Mesenteric fat pad (tissue), 1 donor: ENCODE results near the gene PCLAF. TPM values are rescaled to one million over a fixed set of nuclear protein-coding genes. Genes with fewer than 3 reads are reported as not detected.
"Not testable (repeated sequence)": the region's sequence is repeated elsewhere in the genome, so short reads cannot be mapped to it uniquely, and the experiment has no call there.

ENCODE experiments used
- DNase-seq: peaks from one replicate; pipeline ENCODE4 v3.0.0-alpha.2; 2020; ENCODE audit warnings: low spot score
- long read RNA-seq: library from polyadenylated mRNA; unstranded; transcript quantifications from one replicate; pipeline ENCODE4 v2.0.0, GENCODE V29; 2020
- total RNA-seq: library from RNA; stranded (reverse); fragmentation: NEBNext Ultra II Directional; extraction: Animal tissue kit (Norgen Biotek cat#: 25700); gene quantifications from one replicate; pipeline ENCODE4 v1.2.1, GENCODE V29; 2021
- donor health status: DM: yes; HTN: yes; CAD: no.

Gene PCLAF
- total RNA-seq: 0.35 TPM
- long read RNA-seq: 0 reads

DNA sequence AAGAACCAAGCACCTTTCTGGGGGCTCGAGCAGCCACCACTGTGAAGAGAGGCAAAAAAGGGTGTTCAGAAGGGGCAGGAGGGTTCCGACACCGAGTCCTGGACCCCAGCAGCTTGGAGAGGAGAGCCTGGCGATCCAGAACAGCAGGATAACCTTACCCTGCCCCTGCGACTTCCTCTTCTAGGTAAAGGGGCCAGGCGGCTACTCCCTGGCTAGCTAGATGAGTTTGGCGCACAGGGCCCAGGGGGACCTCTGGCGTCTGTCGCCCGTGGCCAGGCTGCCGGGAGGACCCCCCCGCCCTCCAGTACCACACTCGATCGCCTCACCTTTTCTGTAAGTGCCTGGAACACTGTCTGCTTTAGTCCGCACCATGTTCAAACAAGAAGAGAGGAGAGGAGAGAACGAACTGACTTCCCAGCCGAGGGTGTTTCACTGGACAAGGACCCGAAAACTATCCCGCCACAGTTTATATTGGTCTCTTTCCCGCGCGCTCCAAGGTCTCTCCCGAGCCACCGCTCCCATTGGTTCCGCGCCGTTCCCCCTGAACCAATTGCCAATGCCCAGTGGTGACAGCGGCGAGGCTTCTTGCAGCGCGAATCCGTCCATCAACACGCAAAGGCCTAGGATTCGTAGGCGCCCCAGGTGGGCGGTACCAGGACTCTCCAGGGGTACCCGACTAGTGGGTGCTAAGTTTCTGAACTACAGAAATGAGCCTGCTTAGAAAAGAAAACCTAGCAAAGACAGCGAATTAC, at the start of gene PCLAF:
Gene PCLAF, minus strand, starts transcription at position 442 of the 752 bp plus-strand sequence. Its CDS starts 70 bp downstream, at position 372.
- DNase-seq: peak; percentile 96

- no peak for DNase-seq
Measured at GRCh38 chr15:64430000-64430735, 48.9 kb upstream of the PCLAF start.

GRCh38 chr15:64429448-64429847, 48.2 kb upstream of the PCLAF start:
- DNase-seq: no peak

DNA sequence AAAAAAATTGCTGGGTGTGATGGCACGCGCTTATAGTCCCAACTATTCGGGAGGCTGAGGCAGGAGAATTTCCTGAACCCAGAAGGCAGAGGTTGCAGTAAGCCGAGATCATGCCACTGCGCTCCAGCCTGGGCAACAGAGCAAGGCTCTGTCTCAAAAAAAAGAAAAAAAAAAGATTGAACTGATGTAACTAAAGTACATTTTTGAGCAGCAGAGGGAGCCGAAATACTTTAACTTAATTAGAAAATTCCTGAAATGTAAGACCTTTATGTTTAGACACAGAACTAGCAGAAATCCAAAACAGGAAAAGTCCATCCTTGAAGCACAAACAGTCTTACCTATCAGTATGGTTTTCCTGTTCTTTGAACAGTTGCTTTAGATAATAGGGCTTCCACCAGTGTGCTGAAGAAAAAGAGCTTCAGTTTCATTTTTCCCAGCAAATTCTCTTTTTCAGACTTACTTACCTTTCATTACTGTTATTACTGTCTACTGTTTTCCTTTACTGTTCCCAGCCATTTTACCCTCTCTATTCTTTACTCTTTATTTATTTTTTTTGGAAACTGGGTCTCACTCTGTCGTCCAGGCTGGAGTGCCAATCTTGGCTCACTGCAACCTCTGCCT, 45.7 kb upstream of the PCLAF start:
- DNase-seq: no peak

DNA sequence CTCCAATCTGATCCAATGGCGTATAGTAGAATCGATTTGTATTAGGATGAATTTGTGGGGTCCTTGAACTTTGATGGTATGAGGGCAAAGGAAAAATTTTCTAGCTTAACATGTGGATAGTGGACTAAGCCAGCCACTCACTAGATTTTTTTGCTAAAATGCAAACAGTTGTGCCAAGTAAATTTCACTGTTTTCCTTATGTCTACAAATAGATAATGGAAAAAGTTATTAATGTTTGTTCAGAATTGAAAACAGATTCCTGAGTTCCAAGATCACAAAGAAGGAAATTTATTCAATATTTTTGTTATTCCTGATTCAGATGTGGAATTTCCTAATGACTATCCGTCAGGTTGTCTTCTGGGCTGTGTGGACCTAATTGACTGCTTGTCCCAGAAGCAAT, 44.0 kb upstream of the PCLAF start:
- DNase-seq: no peak

DNA sequence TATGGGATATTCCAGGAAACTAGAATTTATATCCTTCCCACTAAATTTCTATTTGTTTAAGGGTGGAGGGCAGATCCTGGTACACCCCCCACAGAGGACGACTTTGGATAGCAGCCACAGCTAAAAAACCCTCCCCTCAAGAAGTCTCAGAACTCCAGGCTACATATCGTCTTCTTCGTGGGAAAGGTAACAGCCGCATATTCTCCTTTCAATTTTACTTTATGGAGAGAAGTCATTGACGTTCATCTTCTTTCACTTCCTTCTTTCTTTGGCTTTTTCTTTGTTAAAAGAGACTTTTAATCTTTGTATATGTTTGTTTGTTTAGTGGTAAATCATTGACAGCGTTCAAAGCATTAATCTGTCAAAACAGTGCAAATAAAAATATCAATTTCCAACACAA, 42.7 kb upstream of the PCLAF start:
- DNase-seq: no peak

GRCh38 chr15:64422697-64423096, 41.5 kb upstream of the PCLAF start:
- no peak for DNase-seq

GRCh38 chr15:64412216-64412615, 31.0 kb upstream of the PCLAF start:
- no peak for DNase-seq

GRCh38 chr15:64400583-64400982, 19.3 kb upstream of the PCLAF start:
- DNase-seq: no peak

DNA sequence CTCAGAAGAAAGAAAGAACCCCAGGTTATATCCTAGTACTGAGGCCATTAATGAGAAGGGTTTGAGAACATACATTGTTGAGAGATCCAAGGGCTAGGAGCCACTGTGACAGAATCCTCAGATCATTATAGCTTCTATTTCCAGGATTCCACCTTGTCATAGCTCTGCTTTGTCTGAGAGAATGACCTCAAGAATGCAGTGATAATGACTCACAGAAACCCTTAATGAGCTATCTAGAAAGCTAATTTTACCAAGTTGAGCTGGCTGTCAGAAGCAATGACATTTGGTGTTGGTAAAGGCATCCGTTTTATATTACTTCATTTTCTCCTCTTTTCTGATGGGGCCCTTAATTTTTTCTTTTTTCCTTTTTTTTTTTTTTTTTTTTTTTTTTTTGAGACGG, 17.3 kb upstream of the PCLAF start:
- no peak for DNase-seq

DNA sequence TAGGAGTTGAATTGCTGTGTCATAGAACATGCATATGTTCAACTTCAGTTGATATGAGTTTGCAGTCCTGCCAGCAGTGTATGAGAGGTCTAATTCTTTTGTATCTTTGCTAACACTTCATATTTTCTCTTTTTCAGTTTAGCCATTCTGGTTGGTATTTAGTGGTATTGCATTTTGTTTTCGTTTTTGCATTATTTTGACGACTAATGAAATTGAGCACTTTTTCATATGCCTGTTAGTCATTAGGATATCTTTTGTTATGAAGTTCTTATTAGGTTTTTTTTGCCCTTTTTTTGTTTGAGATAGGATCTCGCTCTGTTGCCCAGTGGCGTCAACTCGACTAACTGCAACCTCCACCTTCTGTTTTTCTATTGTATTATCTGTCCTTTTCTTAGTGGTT, 15.5 kb upstream of the PCLAF start:
- no peak for DNase-seq

GRCh38 chr15:64392471-64392870, 11.2 kb upstream of the PCLAF start:
- DNase-seq: not testable (repeated sequence)

GRCh38 chr15:64389036-64389435, 7.8 kb upstream of the PCLAF start:
- DNase-seq: no peak

GRCh38 chr15:64387562-64388168, 6.4 kb upstream of the PCLAF start, which contains the start of gene TRIP4:
Gene TRIP4, plus strand, starts transcription at chr15:64387836. Its CDS starts 28 bp downstream, at chr15:64387864.
- peak; percentile 99 for DNase-seq

DNA sequence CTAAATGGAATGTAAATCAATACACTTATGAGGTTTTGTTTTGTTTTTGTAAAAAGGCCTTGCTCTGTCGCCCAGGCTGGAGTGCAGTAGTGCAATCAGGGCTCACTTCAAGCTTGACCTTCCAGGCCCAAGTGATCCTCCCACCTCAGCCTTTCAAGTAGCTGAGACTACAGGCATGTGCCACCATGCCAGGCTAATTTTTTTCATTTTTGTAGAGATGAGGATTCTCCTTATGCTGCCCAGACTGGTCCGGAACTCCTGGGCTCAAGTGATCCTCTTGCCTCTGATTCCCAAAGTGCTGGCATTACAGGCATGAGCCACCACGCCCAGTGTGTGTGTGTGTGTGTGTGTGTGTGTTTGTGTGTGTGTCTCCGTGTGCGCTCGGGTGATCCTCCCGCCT, 5.0 kb upstream of the PCLAF start:
- DNase-seq: no peak

DNA sequence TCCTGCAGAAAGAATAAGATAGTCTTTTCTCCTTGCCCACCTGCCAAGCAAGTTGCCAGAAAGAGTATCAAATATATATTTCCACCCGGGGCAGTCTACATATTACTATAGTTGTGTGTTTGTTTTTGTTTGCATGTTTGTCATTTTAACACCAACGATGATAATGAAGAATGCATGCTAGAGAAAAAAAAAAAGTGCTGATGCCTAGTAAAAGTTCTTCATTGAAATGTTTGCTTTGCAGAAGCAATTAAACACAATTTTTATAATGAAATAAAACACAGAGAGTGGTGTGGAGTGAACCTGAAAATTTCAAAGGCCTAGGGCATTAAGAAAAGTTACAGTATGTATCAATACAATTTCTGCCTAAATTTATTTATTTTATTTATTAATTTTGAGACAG, 2.5 kb upstream of the PCLAF start:
- no peak for DNase-seq

DNA sequence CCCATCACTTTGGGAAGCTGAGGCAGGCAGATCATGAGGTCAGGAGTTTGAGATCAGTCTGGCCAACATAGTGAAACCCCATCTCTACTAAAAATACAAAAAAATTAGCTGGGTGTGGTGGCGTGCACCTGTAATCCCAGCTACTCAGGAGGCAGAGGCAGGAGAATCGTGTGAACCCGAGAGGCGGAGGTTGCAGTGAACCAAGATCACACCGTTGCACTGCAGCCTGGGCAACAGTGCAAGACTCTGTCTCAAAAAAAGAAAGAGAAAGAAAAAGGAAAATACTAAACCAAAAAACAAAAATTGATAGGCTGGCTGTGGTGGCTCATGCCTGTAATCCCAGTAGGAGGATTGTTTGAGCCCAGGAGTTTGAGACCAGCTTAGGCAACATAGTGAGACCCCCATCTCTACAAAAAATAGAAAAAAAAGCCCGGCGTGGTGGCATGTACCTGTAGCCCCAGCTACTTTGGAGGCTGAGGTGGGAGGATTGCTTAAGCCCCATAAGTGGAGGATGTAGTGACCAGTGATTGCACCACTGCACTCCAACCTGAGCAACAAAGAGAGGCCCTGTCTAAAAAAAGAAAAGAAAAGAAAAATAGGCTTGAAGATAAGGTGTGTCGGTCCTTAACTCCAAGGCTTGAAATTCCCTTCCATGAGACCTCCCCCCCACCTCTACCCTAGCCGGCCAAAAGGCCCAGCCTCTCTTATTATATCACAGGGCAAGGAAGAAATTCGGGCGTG, 941 bp downstream of the PCLAF start:
- not testable (repeated sequence) for DNase-seq

DNA sequence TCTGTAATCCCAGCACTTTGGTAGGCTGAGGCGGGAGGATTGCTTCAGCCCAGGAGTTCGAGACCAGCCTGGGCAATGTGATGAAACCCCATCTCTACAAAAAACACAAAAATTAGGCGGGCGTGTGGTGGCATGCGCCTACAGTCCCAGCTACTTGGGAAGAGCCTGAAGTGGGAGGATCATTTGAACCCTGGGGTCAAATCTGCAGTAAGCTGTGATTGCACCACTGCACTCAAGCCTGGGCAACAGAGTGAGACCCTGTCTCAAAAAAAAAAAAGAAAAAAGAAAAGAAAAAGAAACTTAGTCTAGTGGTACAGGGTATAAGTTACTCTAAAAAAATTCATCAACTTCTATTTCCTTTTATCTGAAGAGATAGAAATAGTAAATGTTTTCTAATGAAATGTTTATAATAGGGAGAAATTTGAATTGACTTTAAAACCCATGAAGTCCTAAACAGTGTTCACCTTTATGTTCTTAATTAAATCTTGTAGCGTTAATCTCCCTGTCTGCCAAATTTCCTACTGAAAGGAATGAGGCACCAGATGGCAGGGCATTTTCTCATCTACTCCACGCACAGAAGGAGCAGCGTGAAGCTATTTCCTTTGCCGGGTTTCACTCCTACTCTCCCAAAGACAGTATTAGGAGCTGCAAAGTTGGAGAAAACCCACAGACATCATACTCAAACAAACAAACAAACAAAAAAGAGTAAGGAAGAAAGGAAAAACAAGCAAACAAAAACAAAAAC, 1.9 kb downstream of the PCLAF start:
- no peak for DNase-seq

GRCh38 chr15:64373360-64373759, 7.9 kb downstream of the PCLAF start:
- no peak for DNase-seq

- not testable (repeated sequence) for DNase-seq
Measured at GRCh38 chr15:64371383-64371782, 9.9 kb downstream of the PCLAF start.
